Epithelial cell of umbilical artery (primary cell): ENCODE measurements around the gene PCDHGA1. TPM values are rescaled to one million over a fixed set of nuclear protein-coding genes. Genes with fewer than 3 reads are reported as not detected.

ENCODE experiments used
- total RNA-seq: library from RNA; depleted of rRNA; stranded (reverse); fragments of >200 nt; gene quantifications from 2 replicates; pipeline ENCODE4 v1.2.3, GENCODE V29; 2014

PCDHGA1 gene
- total RNA-seq, 1 donor from 2014 or later: 0.32 TPM

GRCh38 chr5:141397756-141398551 is 67.6 kb downstream of the PCDHGA1 start, which contains the start of gene PCDHGB5:
TSS of gene PCDHGB5 (plus strand) at chr5:141397947. CDS start at chr5:141398128, 181 bp downstream.

GRCh38 chr5:141402553-141403243 is 72.4 kb downstream of the PCDHGA1 start, which contains the start of gene PCDHGA9:
TSS of gene PCDHGA9 (plus strand) at chr5:141402778. CDS start at chr5:141402953, 175 bp downstream.

DNA sequence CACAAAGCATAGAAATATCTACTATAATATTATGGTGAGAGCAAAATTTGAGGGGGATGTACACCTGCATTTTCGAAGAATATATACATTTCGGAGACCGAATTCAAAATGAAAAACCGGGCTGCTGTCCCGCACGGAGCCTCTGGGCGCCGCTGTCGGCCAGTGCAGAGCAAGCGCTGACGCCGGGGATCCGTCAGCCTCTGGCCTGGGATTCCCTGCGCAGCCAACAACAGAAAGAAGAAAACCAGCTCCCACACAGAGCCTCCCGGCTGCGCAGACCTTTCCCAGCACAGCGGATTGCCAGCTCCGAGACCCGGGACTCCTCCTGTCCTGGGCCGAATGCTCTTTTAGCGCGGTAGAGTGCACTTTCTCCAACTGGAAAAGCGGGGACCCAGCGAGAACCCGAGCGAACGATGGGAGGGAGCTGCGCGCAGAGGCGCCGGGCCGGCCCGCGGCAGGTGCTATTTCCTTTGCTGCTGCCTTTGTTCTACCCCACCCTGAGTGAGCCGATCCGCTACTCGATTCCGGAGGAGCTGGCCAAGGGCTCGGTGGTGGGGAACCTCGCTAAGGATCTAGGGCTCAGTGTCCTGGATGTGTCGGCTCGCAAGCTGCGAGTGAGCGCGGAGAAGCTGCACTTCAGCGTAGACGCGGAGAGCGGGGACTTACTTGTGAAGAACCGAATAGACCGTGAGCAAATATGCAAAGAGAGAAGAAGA is 77.6 kb downstream of the PCDHGA1 start, which contains the start of gene PCDHGB6:
Gene PCDHGB6, plus strand, starts transcription at position 232 of the 716 bp plus-strand sequence. Its CDS starts 182 bp downstream, at position 414.

DNA sequence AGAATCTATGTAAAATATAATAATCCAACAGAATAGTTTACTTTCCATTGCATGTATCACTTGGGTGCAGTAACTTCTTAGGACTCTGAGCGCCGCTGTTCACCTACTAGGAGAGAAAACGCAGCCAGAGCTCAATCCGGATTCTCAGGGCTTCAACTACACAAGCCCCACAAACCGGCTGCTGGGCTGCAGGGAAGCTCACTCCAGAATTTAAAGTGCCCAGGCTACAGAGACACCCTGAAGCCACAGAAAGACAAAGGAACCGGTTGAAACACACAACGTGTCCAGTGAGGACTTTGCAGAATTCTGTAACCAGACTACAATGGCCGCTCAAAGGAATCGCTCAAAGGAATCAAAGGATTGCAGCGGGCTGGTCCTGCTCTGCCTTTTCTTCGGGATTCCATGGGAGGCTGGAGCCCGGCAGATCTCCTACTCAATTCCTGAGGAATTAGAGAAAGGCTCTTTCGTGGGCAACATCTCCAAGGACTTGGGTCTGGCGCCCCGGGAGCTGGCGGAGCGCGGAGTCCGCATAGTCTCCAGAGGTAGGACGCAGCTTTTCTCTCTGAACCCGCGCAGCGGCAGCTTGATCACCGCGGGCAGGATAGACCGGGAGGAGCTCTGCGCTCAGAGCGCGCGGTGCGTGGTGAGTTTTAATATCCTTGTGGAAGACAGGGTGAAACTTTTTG is 82.7 kb downstream of the PCDHGA1 start, which contains the start of gene PCDHGA10:
Gene PCDHGA10, plus strand, starts transcription at position 134 of the 686 bp plus-strand sequence. Its CDS starts 189 bp downstream, at position 323.

GRCh38 chr5:141417494-141418172 is 87.3 kb downstream of the PCDHGA1 start, which contains the start of gene PCDHGB7:
TSS of gene PCDHGB7 (plus strand) at chr5:141417677. CDS start at chr5:141417860, 183 bp downstream.

DNA sequence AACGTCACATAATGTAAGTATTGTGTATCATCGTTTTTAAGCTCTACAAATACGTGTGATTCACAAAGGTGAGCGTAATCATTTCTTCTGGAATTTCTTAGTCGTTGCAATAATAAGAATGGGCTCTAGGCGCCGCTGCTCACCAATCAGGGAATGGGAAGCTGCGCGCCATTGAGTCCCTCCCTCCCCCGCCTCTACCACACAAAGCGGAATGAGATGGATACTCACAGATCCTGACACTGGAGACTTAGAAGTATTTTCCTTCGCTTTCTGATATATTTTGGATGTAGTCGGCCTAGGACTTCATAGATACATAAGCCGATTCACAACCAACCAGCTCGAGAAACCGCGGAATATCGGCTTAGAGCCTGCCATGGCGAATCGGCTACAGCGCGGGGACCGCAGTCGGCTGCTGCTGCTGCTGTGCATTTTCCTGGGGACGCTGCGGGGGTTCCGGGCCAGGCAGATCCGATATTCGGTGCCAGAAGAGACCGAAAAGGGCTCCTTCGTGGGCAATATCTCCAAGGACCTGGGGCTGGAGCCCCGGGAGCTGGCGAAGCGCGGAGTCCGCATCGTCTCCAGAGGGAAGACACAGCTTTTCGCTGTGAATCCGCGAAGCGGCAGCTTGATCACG is 90.7 kb downstream of the PCDHGA1 start, which contains the start of gene PCDHGA11:
Gene PCDHGA11, plus strand, starts transcription at position 197 of the 634 bp plus-strand sequence. Its CDS starts 177 bp downstream, at position 374.

GRCh38 chr5:141430332-141431113 is 100.2 kb downstream of the PCDHGA1 start, which contains the start of gene PCDHGA12:
TSS of gene PCDHGA12 (plus strand) at chr5:141430507. CDS start at chr5:141430760, 253 bp downstream.

GRCh38 chr5:141475625-141476131 is 145.4 kb downstream of the PCDHGA1 start, which contains the start of gene PCDHGC3:
TSS of gene PCDHGC3 (plus strand) at chr5:141475966. CDS start at chr5:141476117, 151 bp downstream.

GRCh38 chr5:141484641-141485311 is 154.5 kb downstream of the PCDHGA1 start, which contains the start of gene PCDHGC4:
TSS of gene PCDHGC4 (plus strand) at chr5:141485030. CDS start at chr5:141485174, 144 bp downstream.

GRCh38 chr5:141488591-141489561 is 158.6 kb downstream of the PCDHGA1 start, which contains the start of gene PCDHGC5:
TSS of gene PCDHGC5 (plus strand) at chr5:141489081. CDS start at chr5:141489241, 160 bp downstream.

Other genes with a start within 250 kb of the PCDHGA1 start
- gene PCDHB2, start 235.9 kb upstream of the PCDHGA1 start, total RNA-seq: under 0.01 and 0.32 TPM in 2 replicates
- gene PCDHB3, start 230.0 kb upstream of the PCDHGA1 start, total RNA-seq: under 0.01 TPM in 1 of 2 replicates, not detected in the other
- gene PCDHB4, start 208.7 kb upstream of the PCDHGA1 start, total RNA-seq: under 0.01 and 0.15 TPM in 2 replicates
- gene PCDHB5, start 195.3 kb upstream of the PCDHGA1 start, total RNA-seq: under 0.01 and 0.46 TPM in 2 replicates
- gene PCDHB6, start 180.5 kb upstream of the PCDHGA1 start, total RNA-seq: not detected in 2 replicates
- gene PCDHB7, start 157.9 kb upstream of the PCDHGA1 start, total RNA-seq: under 0.01 TPM in 1 of 2 replicates, not detected in the other
- gene PCDHB8, start 152.7 kb upstream of the PCDHGA1 start, total RNA-seq: under 0.01 and 0.15 TPM in 2 replicates
- under 0.01 TPM in 2 replicates for gene PCDHB16, start 148.1 kb upstream of the PCDHGA1 start, total RNA-seq
- gene PCDHB9, start 143.4 kb upstream of the PCDHGA1 start, total RNA-seq: 0.15 TPM in 1 of 2 replicates, not detected in the other
- 0.30 and 0.32 TPM in 2 replicates for gene PCDHB10, start 138.2 kb upstream of the PCDHGA1 start, total RNA-seq
- under 0.01 and 0.15 TPM in 2 replicates for gene PCDHB11, start 130.9 kb upstream of the PCDHGA1 start, total RNA-seq
- gene PCDHB12, start 121.8 kb upstream of the PCDHGA1 start, total RNA-seq: under 0.01 TPM in 1 of 2 replicates, not detected in the other
- 0.15 and 0.65 TPM in 2 replicates for gene PCDHB13, start 116.6 kb upstream of the PCDHGA1 start, total RNA-seq
- 0.61 and 0.65 TPM in 2 replicates for gene PCDHB14, start 107.2 kb upstream of the PCDHGA1 start, total RNA-seq
- gene PCDHB15, start 85.1 kb upstream of the PCDHGA1 start, total RNA-seq: 0.32 and 0.46 TPM in 2 replicates
- gene SLC25A2, start 26.5 kb upstream of the PCDHGA1 start, total RNA-seq: 0.15 TPM in 1 of 2 replicates, not detected in the other
- gene TAF7, start 9.7 kb upstream of the PCDHGA1 start, total RNA-seq: 76.7 and 85.6 TPM in 2 replicates
- gene PCDHGA2, start 8.2 kb downstream of the PCDHGA1 start, total RNA-seq: 0.46 and 0.65 TPM in 2 replicates
- 0.15 and 0.32 TPM in 2 replicates for gene PCDHGA3, start 13.3 kb downstream of the PCDHGA1 start, total RNA-seq
- gene PCDHGB1, start 19.6 kb downstream of the PCDHGA1 start, total RNA-seq: under 0.01 and 0.65 TPM in 2 replicates
- 1.7 and 1.9 TPM in 2 replicates for gene PCDHGA4, start 24.5 kb downstream of the PCDHGA1 start, total RNA-seq
- 0.46 and 0.65 TPM in 2 replicates for gene PCDHGB2, start 29.5 kb downstream of the PCDHGA1 start, total RNA-seq
- 0.30 and 0.32 TPM in 2 replicates for gene PCDHGA5, start 33.6 kb downstream of the PCDHGA1 start, total RNA-seq
- gene PCDHGB3, start 39.7 kb downstream of the PCDHGA1 start, total RNA-seq: 0.46 and 1.3 TPM in 2 replicates
- 0.76 and 0.97 TPM in 2 replicates for gene PCDHGA6, start 43.4 kb downstream of the PCDHGA1 start, total RNA-seq
- gene PCDHGA7, start 52.2 kb downstream of the PCDHGA1 start, total RNA-seq: 0.65 and 0.91 TPM in 2 replicates
- 4.9 and 10.1 TPM in 2 replicates for gene PCDHGB4, start 57.2 kb downstream of the PCDHGA1 start, total RNA-seq
- 0.46 and 0.97 TPM in 2 replicates for gene PCDHGA8, start 62.1 kb downstream of the PCDHGA1 start, total RNA-seq
- gene PCDHGB5, start 67.4 kb downstream of the PCDHGA1 start, total RNA-seq: 6.1 and 9.1 TPM in 2 replicates
- 0.76 and 0.97 TPM in 2 replicates for gene PCDHGA9, start 72.3 kb downstream of the PCDHGA1 start, total RNA-seq
- gene PCDHGB6, start 77.5 kb downstream of the PCDHGA1 start, total RNA-seq: 0.97 and 1.1 TPM in 2 replicates
- gene PCDHGA10, start 82.5 kb downstream of the PCDHGA1 start, total RNA-seq: 2.3 TPM in 2 replicates
- gene PCDHGB7, start 87.2 kb downstream of the PCDHGA1 start, total RNA-seq: 2.9 and 3.3 TPM in 2 replicates
- gene PCDHGA11, start 90.5 kb downstream of the PCDHGA1 start, total RNA-seq: 5.3 and 5.8 TPM in 2 replicates
- gene PCDHGA12, start 100.0 kb downstream of the PCDHGA1 start, total RNA-seq: 5.2 and 5.9 TPM in 2 replicates
- gene PCDHGC3, start 145.5 kb downstream of the PCDHGA1 start, total RNA-seq: 6.5 and 7.8 TPM in 2 replicates
- 0.32 and 0.46 TPM in 2 replicates for gene PCDHGC4, start 154.5 kb downstream of the PCDHGA1 start, total RNA-seq
- 0.32 TPM in 1 of 2 replicates, not detected in the other for gene PCDHGC5, start 158.6 kb downstream of the PCDHGA1 start, total RNA-seq